K562 (cell line): Measurements from ENCODE around the gene GOLGA8T.
"Not testable (repeated sequence)": the region's sequence is repeated elsewhere in the genome, so short reads cannot be mapped to it uniquely, and the experiment has no call there.

Experiments used
- ARHGAP35 ChIP-seq: fragments of 450-650 bp; IDR thresholded peaks from 2 replicates; pipeline ENCODE4 v1.6.1; 2018; ENCODE audit not compliant: partially characterized antibody
- ATF3 ChIP-seq, 2 experiments: fragments of 450-650 bp in 1 of 2; sonication (generic) in 1 of 2; formaldehyde crosslinking in 1 of 2; IDR thresholded peaks in 1 of 2; conservative IDR thresholded peaks in 1 of 2; 2 replicates each; pipeline versions ENCODE4 v1.6.1 to v1.8.1; 2016 to 2023; ENCODE audit warnings: mild to moderate bottlenecking in 2 of 2, moderate library complexity in 2 of 2, inconsistent platforms in 1 of 2, missing genetic modification reagents in 1 of 2
- BRD9 ChIP-seq: fragments of 450-650 bp; IDR thresholded peaks from 2 replicates; pipeline ENCODE4 v1.6.1; 2018; ENCODE audit warnings: low read depth; ENCODE audit not compliant: partially characterized antibody
- CREM ChIP-seq: IDR thresholded peaks from 2 replicates; pipeline ENCODE4 v1.6.1; 2014; ENCODE audit warnings: antibody characterized with exemption, low read depth
- FOXM1 ChIP-seq, 2 experiments: fragments of 450-650 bp in 1 of 2; sonication (generic) in 1 of 2; formaldehyde crosslinking in 1 of 2; IDR thresholded peaks; 2 replicates each; pipeline versions ENCODE4 v1.6.1 to v1.9.0; 2017 to 2022; ENCODE audit warnings: low read depth in 2 of 2, mild to moderate bottlenecking in 2 of 2, missing genetic modification reagents in 1 of 2, moderate library complexity in 1 of 2
- MAX ChIP-seq: sonication (generic); formaldehyde crosslinking; IDR thresholded peaks from 2 replicates; pipeline ENCODE4 v1.9.0; 2022; ENCODE audit warnings: mild to moderate bottlenecking, missing genetic modification reagents
- NCOA1 ChIP-seq: fragments of 450-650 bp; IDR thresholded peaks from 2 replicates; pipeline ENCODE4 v1.6.1; 2016; ENCODE audit warnings: low read depth
- POLR2A ChIP-seq: fragments of 450-650 bp; conservative IDR thresholded peaks from 2 replicates; pipeline ENCODE4 v1.6.1; 2016
- RAD51 ChIP-seq: fragments of 450-650 bp; IDR thresholded peaks from 2 replicates; pipeline ENCODE4 v1.7.1; 2016; ENCODE audit warnings: low read depth, mild to moderate bottlenecking, borderline replicate concordance
- ZNF146 ChIP-seq: IDR thresholded peaks from one replicate; pipeline ENCODE4 v1.6.1; 2018; ENCODE audit warnings: missing compliant biosample characterization; ENCODE audit not compliant: unreplicated experiment
- ZNF274 ChIP-seq: IDR thresholded peaks from 2 replicates; pipeline ENCODE4 v1.6.1; 2011; ENCODE audit warnings: low read depth, mild to moderate bottlenecking, low read length, moderate library complexity, borderline replicate concordance
- TF ChIP-seq, protein P1 (sequence below), 3 experiments: IDR thresholded peaks in 2 of 3; conservative IDR thresholded peaks in 1 of 3; 2 replicates each; pipeline ENCODE4 v1.5.1; 2011 to 2012; ENCODE audit warnings: low read length in 3 of 3, mild to moderate bottlenecking in 3 of 3, control low read depth in 2 of 3, improper control_type of control experiment in 1 of 3, inconsistent platforms in 1 of 3, low read depth in 1 of 3, mixed read lengths in 1 of 3, moderate library complexity in 1 of 3; ENCODE audit not compliant: insufficient read depth in 2 of 3
- TF ChIP-seq, protein P2 (sequence below): sonication (generic); formaldehyde crosslinking; IDR thresholded peaks from 2 replicates; pipeline ENCODE4 v1.5.0; 2020; ENCODE audit warnings: missing genetic modification reagents

DNA sequence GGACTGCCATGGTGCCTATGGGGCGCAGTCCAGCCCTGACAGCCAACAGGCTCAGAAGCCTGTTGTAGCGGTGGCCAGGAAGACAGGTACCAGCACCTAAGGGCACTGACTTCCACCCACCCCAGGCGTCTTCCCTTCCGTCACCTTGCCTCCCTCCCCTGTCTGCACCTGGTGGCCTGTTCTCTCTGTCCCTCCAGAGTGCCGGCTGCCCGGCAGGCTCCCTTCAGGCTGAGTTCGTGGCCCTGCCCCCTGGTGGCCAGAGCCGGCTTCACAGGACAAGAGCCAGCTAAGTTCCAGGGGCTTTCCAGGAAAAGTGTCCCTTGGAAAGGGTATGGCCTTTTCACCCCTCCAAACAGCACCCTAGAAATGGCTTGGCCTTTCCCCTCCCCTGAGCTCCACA, 15.0 kb downstream of the GOLGA8T start:
- not testable (repeated sequence) for TF ChIP-seq ZNF274; NCOA1; POLR2A; FOXM1 (IDR thresholded peaks at IDR 0.05; ENCODE audit: low read depth); FOXM1 (CRISPR knock-in tag; IDR thresholded peaks at IDR 0.05; ENCODE audit: low read depth); BRD9; ATF3 (IDR thresholded peaks at IDR 0.05); ATF3 (CRISPR knock-in tag; conservative IDR thresholded peaks at IDR 0.05); ZNF146 (CRISPR knock-in tag); ARHGAP35; MAX (CRISPR knock-in tag); RAD51; CREM
- TF ChIP-seq, protein P1, sequence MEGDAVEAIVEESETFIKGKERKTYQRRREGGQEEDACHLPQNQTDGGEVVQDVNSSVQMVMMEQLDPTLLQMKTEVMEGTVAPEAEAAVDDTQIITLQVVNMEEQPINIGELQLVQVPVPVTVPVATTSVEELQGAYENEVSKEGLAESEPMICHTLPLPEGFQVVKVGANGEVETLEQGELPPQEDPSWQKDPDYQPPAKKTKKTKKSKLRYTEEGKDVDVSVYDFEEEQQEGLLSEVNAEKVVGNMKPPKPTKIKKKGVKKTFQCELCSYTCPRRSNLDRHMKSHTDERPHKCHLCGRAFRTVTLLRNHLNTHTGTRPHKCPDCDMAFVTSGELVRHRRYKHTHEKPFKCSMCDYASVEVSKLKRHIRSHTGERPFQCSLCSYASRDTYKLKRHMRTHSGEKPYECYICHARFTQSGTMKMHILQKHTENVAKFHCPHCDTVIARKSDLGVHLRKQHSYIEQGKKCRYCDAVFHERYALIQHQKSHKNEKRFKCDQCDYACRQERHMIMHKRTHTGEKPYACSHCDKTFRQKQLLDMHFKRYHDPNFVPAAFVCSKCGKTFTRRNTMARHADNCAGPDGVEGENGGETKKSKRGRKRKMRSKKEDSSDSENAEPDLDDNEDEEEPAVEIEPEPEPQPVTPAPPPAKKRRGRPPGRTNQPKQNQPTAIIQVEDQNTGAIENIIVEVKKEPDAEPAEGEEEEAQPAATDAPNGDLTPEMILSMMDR (IDR thresholded peaks at IDR 0.05 in 2 of 3, conservative IDR thresholded peaks at IDR 0.05 in 1 of 3; ENCODE audit: insufficient read depth in 2 of 3, low read depth in 1 of 3, low read length in 3 of 3) = not testable (repeated sequence)
- TF ChIP-seq, protein P2, sequence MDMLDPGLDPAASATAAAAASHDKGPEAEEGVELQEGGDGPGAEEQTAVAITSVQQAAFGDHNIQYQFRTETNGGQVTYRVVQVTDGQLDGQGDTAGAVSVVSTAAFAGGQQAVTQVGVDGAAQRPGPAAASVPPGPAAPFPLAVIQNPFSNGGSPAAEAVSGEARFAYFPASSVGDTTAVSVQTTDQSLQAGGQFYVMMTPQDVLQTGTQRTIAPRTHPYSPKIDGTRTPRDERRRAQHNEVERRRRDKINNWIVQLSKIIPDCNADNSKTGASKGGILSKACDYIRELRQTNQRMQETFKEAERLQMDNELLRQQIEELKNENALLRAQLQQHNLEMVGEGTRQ (CRISPR knock-in tag) = not testable (repeated sequence)
